Esophagus (tissue), 2 donors: ENCODE measurements around the gene EPB41L4A. TPM values are rescaled to one million over a fixed set of nuclear protein-coding genes. Genes with fewer than 3 reads are reported as not detected.
"Not testable (repeated sequence)": the region's sequence is repeated elsewhere in the genome, so short reads cannot be mapped to it uniquely, and the experiment has no call there.

ENCODE experiments used
- H3K27ac ChIP-seq, 2 donors: one replicate each; pipeline ENCODE4 v1.5.1; 2013; ENCODE audit warnings: low read depth in 2 of 2, mild to moderate bottlenecking in 2 of 2, inconsistent platforms in 1 of 2, low read length in 1 of 2, moderate library complexity in 1 of 2
- H3K27me3 ChIP-seq, 2 donors: one replicate each; pipeline ENCODE4 v1.6.1; 2013; ENCODE audit warnings: low read length in 2 of 2, control low read depth in 1 of 2, mild to moderate bottlenecking in 1 of 2; ENCODE audit not compliant: insufficient read depth in 2 of 2, control insufficient read depth in 1 of 2
- H3K36me3 ChIP-seq, 2 donors: one replicate each; pipeline ENCODE4 v1.6.1; 2013; ENCODE audit warnings: low read length in 1 of 2; ENCODE audit not compliant: control insufficient read depth in 2 of 2, insufficient read depth in 2 of 2
- H3K4me1 ChIP-seq, 2 donors: one replicate each; pipeline ENCODE4 v1.6.1; 2013; ENCODE audit warnings: low read length in 1 of 2; ENCODE audit not compliant: control insufficient read depth in 2 of 2, insufficient read depth in 2 of 2
- H3K4me3 ChIP-seq, 2 donors: one replicate each; pipeline ENCODE4 v1.5.1; 2013; ENCODE audit warnings: low read length in 2 of 2, mild to moderate bottlenecking in 2 of 2, low read depth in 1 of 2, moderate library complexity in 1 of 2
- H3K9me3 ChIP-seq, 2 donors: one replicate each; pipeline ENCODE4 v1.6.1; 2013; ENCODE audit warnings: mild to moderate bottlenecking in 2 of 2, low read depth in 1 of 2, low read length in 1 of 2, moderate library complexity in 1 of 2; ENCODE audit not compliant: control insufficient read depth in 2 of 2, insufficient read depth in 1 of 2
- WGBS, 2 donors: extraction: QIAGEN DNeasy Blood & Tissue Kit; methylation state at CpG; one replicate each; pipeline ENCODE4 v1.1.7; 2013; 5-methylcytosine and 5-hydroxymethylcytosine counted together
- polyA plus RNA-seq, 2 donors: library from polyadenylated mRNA; stranded (reverse); fragments of 200-250 nt; gene quantifications; one replicate each; pipeline ENCODE4 v1.2.3, GENCODE V29; 2013
- donor health status: healthy with polysubstance abuse.
- donor health status: Bipolar disorder and iron deficiency.

EPB41L4A gene
- polyA plus RNA-seq, 2 donors = 9.6 to 11.8 TPM

- Histone ChIP-seq H3K27me3 (no peaks in the 10 kb centered on the region), H3K4me3 (no peak overlapping the region), H3K36me3 (peaks cover 0 to 3% of the 10 kb centered on the region in 2 donors), H3K9me3 (no peaks in the 10 kb centered on the region), H3K27ac (no peak overlapping the region), H3K4me1 (peaks cover 0 to 9% of the 10 kb centered on the region in 2 donors)
Observed at GRCh38 chr5:112407240-112407639, 11.8 kb downstream of the EPB41L4A start.

GRCh38 chr5:112403069-112403468, 16.0 kb downstream of the EPB41L4A start:
- WGBS, 2 donors = 66 to 71% methylated on average over 1 of the region's 1 CpG
- no peaks in the 10 kb centered on the region for H3K4me1 ChIP-seq
- peaks cover 0 to 3% of the 10 kb centered on the region in 2 donors for H3K36me3 ChIP-seq
- H3K4me3 ChIP-seq = no peak overlapping the region
- H3K27me3 ChIP-seq = no peaks in the 10 kb centered on the region
- H3K27ac ChIP-seq = no peak overlapping the region
- no peaks in the 10 kb centered on the region for H3K9me3 ChIP-seq

GRCh38 chr5:112401924-112402323, 17.2 kb downstream of the EPB41L4A start:
- Histone ChIP-seq H3K36me3 (peaks cover 0 to 3% of the 10 kb centered on the region in 2 donors), H3K9me3 (no peaks in the 10 kb centered on the region), H3K4me3 (no peak overlapping the region), H3K27me3 (no peaks in the 10 kb centered on the region), H3K27ac (no peak overlapping the region), H3K4me1 (no peaks in the 10 kb centered on the region)
- 86 to 89% methylated on average over 5 of the region's 5 CpGs for WGBS, 2 donors

DNA sequence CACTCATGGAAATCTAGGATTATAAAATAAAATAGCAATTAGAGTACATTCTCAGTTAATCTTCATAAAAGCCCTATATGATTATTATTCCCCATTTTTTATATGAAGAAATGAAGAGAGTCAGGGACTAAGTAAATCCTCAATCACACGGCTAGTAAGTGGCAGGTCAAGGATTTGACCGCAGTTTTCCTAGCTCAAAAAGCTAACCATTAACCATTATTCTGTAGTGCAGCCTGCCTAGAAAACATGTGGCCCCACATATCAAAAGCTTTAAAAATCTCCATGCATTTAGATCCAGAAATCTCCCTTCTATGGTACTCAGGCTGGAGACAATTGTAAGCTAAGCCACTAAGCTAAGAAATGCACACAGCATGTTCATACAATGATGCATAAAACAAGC, 21.4 kb downstream of the EPB41L4A start:
- H3K27me3 ChIP-seq = no peaks in the 10 kb centered on the region

GRCh38 chr5:112396430-112396829, 22.6 kb downstream of the EPB41L4A start:
- 93 to 94% methylated on average over 4 of the region's 4 CpGs for WGBS, 2 donors

More for the DNA sequence above, 21.4 kb downstream of the EPB41L4A start:
- no peak overlapping the region for H3K27ac ChIP-seq
- no peaks in the 10 kb centered on the region for H3K9me3 ChIP-seq
- H3K36me3 ChIP-seq = peaks cover 0 to 3% of the 10 kb centered on the region in 2 donors
- WGBS, 2 donors = 82 to 97% methylated on average over 2 of the region's 2 CpGs
- no peaks in the 10 kb centered on the region for H3K4me1 ChIP-seq
- H3K4me3 ChIP-seq = no peak overlapping the region

GRCh38 chr5:112395299-112395698, 23.8 kb downstream of the EPB41L4A start:
- not testable (repeated sequence) for H3K36me3 ChIP-seq, H3K27me3 ChIP-seq, H3K27ac ChIP-seq, H3K9me3 ChIP-seq, H3K4me1 ChIP-seq, H3K4me3 ChIP-seq
- WGBS, 2 donors = 88 to 89% methylated on average over 4 of the region's 4 CpGs

More at GRCh38 chr5:112396430-112396829, 22.6 kb downstream of the EPB41L4A start:
- Histone ChIP-seq H3K9me3 (no peaks in the 10 kb centered on the region), H3K27ac (no peak overlapping the region), H3K36me3 (peaks cover 0 to 3% of the 10 kb centered on the region in 2 donors), H3K4me3 (no peak overlapping the region), H3K4me1 (no peaks in the 10 kb centered on the region), H3K27me3 (no peaks in the 10 kb centered on the region)

- H3K27me3 ChIP-seq = no peaks in the 10 kb centered on the region
- H3K4me3 ChIP-seq = peak overlapping the region in 1 of 2 donors; percentile 24
- H3K36me3 ChIP-seq = no peaks in the 10 kb centered on the region
- 45 to 48% methylated on average over 8 of the region's 8 CpGs for WGBS, 2 donors
- H3K27ac ChIP-seq = peak overlapping the region; percentile 26 to 80
- no peaks in the 10 kb centered on the region for H3K9me3 ChIP-seq
- H3K4me1 ChIP-seq = peaks cover 0 to 3% of the 10 kb centered on the region in 2 donors
Observed at GRCh38 chr5:112390327-112390726, 28.8 kb downstream of the EPB41L4A start.

GRCh38 chr5:112388739-112389138, 30.3 kb downstream of the EPB41L4A start:
- H3K4me3 ChIP-seq = no peak overlapping the region
- no peaks in the 10 kb centered on the region for H3K9me3 ChIP-seq
- WGBS, 2 donors = 86 to 93% methylated on average over 3 of the region's 3 CpGs
- H3K27ac ChIP-seq = peak overlapping the region in 1 of 2 donors; percentile 4
- no peaks in the 10 kb centered on the region for H3K36me3 ChIP-seq
- no peaks in the 10 kb centered on the region for H3K27me3 ChIP-seq
- H3K4me1 ChIP-seq = peaks cover 0 to 3% of the 10 kb centered on the region in 2 donors

DNA sequence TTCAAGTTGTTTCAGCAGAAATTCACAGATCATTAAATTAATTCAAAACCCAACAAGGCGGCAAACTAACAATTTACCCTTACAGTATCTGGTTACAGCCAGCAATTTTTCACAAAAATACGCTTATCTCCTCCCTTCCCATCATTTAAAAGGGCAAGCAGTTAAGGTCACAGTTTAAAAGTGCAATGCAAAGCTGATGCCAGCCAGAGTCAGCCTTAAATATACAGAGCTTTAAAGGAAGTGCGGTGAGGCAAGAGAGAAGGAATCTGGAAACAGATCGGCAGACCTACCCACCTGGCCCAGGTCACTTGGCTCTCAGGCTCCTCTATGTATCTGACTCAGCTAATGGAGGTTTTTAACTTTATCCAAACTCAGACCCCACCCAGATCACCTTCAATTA, 31.0 kb downstream of the EPB41L4A start:
- Histone ChIP-seq H3K36me3 (no peaks in the 10 kb centered on the region), H3K4me3 (no peak overlapping the region), H3K27ac (no peak overlapping the region), H3K4me1 (peaks cover 0 to 3% of the 10 kb centered on the region in 2 donors), H3K9me3 (no peaks in the 10 kb centered on the region), H3K27me3 (no peaks in the 10 kb centered on the region)
- WGBS, 2 donors = 71 to 79% methylated on average over 4 of the region's 4 CpGs

DNA sequence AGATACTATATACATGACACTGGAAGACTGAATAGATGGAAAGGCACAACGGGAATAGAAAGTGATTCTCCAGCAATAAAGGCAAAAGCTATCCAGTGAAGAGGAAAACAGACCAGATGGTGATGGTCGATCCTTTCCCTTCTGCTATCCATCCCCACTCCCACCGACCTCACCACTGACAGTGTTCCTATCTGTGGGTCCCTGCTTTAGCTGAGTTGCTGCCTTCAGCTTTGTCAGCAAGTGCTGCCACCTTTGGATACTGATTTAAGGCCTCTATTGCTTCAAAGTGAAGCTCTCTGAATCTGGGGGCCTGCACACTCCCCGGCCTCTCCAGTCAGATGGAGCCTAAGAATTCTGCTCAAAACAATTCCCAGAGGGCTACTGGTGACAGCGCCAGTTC, 32.3 kb downstream of the EPB41L4A start:
- no peaks in the 10 kb centered on the region for H3K27me3 ChIP-seq
- H3K9me3 ChIP-seq = no peaks in the 10 kb centered on the region
- no peak overlapping the region for H3K27ac ChIP-seq
- no peaks in the 10 kb centered on the region for H3K36me3 ChIP-seq
- H3K4me3 ChIP-seq = no peak overlapping the region
- peaks cover 0 to 3% of the 10 kb centered on the region in 2 donors for H3K4me1 ChIP-seq
- 83 to 84% methylated on average over 5 of the region's 5 CpGs for WGBS, 2 donors
